Bronchial epithelial cell (primary cell): ENCODE results near the gene NHSL1. TPM values are rescaled to one million over a fixed set of nuclear protein-coding genes. Genes with fewer than 3 reads are reported as not detected.

ENCODE experiments used
- DNase-seq: peaks from one replicate; pipeline ENCODE4 v3.0.0-alpha.2; 2010; ENCODE audit warnings: low read depth
- FAIRE-seq: peaks from 2 replicates; lab custom pipeline; 2011; peaks lifted over from hg19 to GRCh38; lab: Jason Lieb, UNC
- H3K27me3 ChIP-seq: 2 replicates; pipeline ENCODE4 v1.5.1; 2011; ENCODE audit warnings: low read length; ENCODE audit not compliant: control insufficient read depth, insufficient read depth
- H3K36me3 ChIP-seq: 2 replicates; pipeline ENCODE4 v1.5.1; 2011; ENCODE audit warnings: low read length; ENCODE audit not compliant: control insufficient read depth, insufficient read depth
- H3K4me3 ChIP-seq: 2 replicates; pipeline ENCODE4 v1.5.1; 2011; ENCODE audit warnings: mild to moderate bottlenecking, low read depth, low read length, control low read depth
- CTCF ChIP-seq: IDR thresholded peaks from 2 replicates; pipeline ENCODE4 v1.5.1; 2011; ENCODE audit warnings: mild to moderate bottlenecking, moderate library complexity, low read length, control low read depth, inconsistent platforms; ENCODE audit not compliant: insufficient read depth, severe bottlenecking
- total RNA-seq: library from RNA; depleted of rRNA; stranded (reverse); fragments of >200 nt; gene quantifications from 2 replicates; pipeline ENCODE4 v1.2.1, GENCODE V29; 2014

Gene NHSL1
- total RNA-seq, 1 donor from 2014 or later: 6.3 TPM

- Histone ChIP-seq H3K36me3 (no peaks in the 10 kb centered on the region), H3K27me3 (no peaks in the 10 kb centered on the region), H3K4me3 (no peak overlapping the region)
- FAIRE-seq (no peak), DNase-seq (no peak)
- no peak for TF ChIP-seq CTCF
Measured at GRCh38 chr6:138480279-138480949, 18.9 kb downstream of the NHSL1 start.

- no peak for FAIRE-seq
- Histone ChIP-seq H3K4me3 (no peak overlapping the region), H3K27me3 (no peaks in the 10 kb centered on the region), H3K36me3 (no peaks in the 10 kb centered on the region)
- DNase-seq: no peak
- TF ChIP-seq CTCF: no peak
Measured at GRCh38 chr6:138477913-138478539, 21.3 kb downstream of the NHSL1 start.

GRCh38 chr6:138476116-138476515 lies 23.2 kb downstream of the NHSL1 start:
- H3K36me3 ChIP-seq: no peaks in the 10 kb centered on the region
- FAIRE-seq: no peak
- no peak overlapping the region for H3K4me3 ChIP-seq
- TF ChIP-seq CTCF: no peak
- no peaks in the 10 kb centered on the region for H3K27me3 ChIP-seq
- DNase-seq: no peak

- DNase-seq: no peak
- TF ChIP-seq CTCF: no peak
- Histone ChIP-seq H3K27me3 (no peaks in the 10 kb centered on the region), H3K36me3 (no peaks in the 10 kb centered on the region), H3K4me3 (no peak overlapping the region)
- no peak for FAIRE-seq
Measured at GRCh38 chr6:138473144-138473543, 26.1 kb downstream of the NHSL1 start.

- DNase-seq: peak; percentile 95
- H3K27me3 ChIP-seq: no peaks in the 10 kb centered on the region
- H3K36me3 ChIP-seq: peaks cover 4% of the 10 kb centered on the region
- H3K4me3 ChIP-seq: no peak overlapping the region
- no peak for FAIRE-seq
- no peak for TF ChIP-seq CTCF
Measured at GRCh38 chr6:138468320-138469015, 30.8 kb downstream of the NHSL1 start.
